Renal cortex interstitium (tissue), 11 donors: ENCODE results near the gene MECP2. TPM values are rescaled to one million over a fixed set of nuclear protein-coding genes. Genes with fewer than 3 reads are reported as not detected.
A peak's percentile ranks its signal among the peaks of the same experiment; 100 is the strongest.

ENCODE experiments used
- DNase-seq, 11 donors: peaks; one replicate each; pipeline ENCODE4 v3.0.0-alpha.2; 2013; ENCODE audit warnings: low read depth in 9 of 11, low spot score in 4 of 11; ENCODE audit errors: extremely low read depth in 1 of 11
- polyA plus RNA-seq, 3 donors: library from polyadenylated mRNA; unstranded; fragments of 120-200 nt; gene quantifications; one replicate each; pipeline ENCODE4 v1.2.1, GENCODE V29; 2013; ENCODE audit not compliant: insufficient read length in 3 of 3

The MECP2 gene
- polyA plus RNA-seq, 3 donors: 27.1 to 34.2 (median 32.7) TPM

DNA sequence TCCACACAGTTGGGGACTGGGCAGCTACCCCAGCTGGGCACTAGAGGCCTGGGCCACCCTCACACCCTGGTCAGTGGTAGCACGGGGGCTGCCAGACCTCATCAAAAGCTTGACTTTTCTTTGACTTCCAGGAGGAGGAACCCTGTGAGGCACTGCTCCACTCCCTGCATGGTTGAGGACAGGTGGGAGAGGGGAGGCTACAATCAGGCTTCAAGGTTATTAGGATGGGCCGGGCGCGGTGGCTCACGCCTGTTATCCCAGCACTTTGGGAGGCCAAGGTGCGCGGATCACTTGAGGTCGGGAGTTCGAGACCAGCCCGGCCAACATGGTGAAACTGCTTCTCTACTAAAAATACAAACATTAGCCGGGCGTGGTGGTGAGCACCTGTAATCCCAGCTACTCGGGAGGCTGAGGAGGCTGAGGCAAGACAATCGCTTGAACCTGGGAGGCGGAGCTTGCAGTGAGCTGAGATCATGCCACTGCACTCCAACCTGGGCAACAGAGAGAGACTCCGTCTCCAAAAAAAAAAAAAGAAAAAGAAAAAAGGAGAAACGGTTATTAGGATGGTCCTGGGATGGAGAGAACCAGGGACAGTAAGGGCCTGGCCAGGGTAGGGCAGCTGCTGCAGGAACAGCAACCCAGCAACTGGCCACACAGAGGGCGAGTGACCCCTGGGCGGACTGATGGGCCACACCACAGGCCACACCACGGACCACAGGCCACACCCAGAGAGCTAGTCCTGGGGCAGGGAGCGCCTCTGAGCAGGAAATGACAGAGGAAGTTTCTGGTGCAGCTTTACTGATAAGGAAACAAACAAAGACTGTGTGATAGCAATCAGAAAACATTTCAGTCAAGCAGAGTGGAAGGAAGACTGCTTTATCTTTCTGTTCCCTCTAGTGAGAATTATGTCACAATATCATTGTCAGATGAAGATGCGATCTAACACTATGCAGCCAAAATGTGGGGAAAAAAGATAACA, 26.0 kb upstream of the MECP2 start:
- no peak for DNase-seq

DNA sequence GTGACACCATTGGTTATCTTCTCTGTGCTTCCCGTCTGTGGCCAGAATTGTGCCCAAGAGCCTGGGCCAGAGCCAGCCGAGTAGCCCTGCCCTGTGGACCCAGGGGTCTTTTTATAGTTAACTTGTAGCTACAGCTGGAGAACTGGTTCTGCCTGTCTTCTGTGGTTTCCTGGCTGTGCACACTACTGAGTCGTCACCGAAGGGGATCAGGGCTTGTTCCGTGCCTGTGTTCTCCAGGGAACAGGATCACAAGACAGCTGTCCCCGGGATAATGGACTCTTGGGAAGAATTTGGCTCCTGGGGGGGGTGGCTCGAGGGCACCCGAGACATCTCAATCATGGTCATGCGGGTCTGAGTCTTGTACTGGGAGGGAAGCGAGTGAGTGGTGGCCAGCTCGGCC, 24.4 kb upstream of the MECP2 start:
- DNase-seq: no peak

DNA sequence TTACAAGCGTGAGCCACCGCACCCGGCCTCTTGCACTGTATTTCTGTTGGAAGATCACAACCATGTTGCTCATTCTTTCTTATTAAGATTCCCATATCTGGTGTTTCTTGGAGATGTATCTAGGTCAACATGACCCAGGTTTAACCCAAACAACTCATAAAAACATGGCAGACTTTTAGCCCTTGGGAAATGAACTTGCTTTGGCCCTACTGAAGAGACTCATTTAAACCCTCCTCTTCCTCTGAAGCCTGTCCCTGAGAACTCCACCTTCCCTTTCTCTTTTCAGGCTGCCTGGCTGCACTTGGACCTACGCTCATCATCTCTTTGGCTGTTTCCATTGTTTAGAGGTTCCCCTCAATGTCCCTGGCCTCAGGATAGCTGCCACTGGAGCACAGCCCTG, 23.7 kb upstream of the MECP2 start:
- no peak for DNase-seq

DNA sequence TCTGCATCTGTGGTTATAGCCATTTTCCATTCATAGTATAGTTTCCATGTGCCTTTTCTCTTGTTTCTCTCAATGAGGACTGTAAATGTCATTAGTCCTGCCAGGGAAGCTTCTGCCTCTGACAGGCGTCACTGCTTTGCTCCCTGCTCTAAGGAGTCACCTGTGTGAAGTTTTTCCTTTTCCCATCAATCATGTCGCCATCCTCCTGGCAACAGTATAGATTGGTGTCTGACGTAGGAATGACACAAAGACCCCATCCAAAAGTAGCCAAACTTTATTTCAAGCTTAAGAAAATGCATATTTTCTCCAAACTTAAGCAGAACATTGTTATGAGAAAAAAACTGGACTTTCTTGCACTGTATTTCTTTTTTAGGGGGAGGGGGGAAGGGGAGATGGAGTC, 23.1 kb upstream of the MECP2 start:
- DNase-seq: no peak

DNA sequence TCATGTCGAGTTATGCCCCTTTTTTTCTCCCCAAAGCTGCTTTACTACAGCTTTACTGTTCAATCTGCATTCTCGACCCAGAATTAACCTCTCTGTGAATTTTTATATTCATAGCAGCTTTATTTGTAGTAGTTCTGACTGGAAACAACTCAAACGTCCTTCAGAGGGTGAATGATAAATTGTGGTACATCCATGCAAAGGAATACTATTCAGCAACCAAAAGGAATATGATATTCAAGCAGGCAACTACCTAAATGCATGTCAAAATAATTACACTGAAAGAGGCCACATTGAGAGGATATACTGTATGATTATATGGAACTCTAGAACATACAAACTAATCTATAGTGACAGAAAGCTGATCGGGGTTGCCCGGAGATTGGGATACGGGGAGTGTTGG, 20.0 kb upstream of the MECP2 start:
- DNase-seq: no peak

DNA sequence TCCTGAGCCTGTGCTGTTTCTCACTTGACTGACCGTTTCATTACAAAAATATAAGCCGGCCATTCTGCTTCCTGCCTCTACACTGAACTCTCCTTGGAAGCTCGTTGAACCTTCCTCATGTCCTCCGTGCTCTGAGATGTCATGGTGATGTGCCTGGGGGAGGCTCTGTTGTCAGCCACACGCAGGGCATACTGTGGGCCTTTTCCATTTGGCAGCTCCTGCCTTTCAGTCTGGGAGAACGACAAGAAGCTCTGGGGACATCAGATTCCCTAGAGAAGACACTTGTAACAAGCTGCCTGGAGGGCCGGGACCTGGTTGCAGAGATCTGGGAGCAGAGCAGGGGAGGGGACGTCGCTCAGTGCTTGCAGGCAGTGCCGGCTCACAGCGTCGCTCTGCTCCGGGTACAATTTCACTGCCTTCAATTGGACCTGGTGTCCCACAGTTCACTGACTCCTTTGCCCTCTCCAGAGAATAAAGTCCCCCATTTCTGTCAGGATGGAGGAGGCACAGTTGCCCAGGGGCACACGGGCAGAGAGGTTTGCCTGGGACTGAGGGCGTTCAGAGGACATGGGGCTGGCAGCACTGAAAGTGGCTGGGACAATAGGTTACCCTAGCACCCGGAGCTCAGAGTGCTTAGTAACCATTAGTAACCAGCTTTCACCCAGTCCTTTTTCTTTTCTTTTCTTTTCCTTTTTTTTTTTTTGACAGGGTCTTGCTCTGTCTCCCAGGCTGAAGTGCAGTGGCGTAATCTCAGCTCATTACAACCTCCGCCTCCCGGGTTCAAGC, 19.1 kb upstream of the MECP2 start:
- DNase-seq: no peak

DNA sequence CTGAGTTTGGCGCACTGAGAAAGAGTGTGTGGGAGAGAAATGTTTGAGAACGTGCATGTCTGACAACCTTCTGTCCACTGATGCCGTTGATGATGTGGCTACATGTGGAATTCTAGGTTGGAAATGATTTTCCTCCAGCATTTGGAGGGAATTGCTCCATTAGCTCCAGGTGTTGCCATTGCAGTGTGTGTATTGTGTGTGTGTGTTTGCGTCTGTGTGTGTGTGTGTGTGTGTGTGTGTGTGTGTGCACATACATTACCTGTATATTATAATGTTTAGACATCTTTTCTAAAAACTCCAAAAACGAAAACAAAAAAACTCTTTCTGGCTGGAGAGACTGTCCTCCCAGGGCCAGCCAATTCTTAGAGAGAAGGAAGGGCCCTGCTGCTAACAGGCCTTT, 18.2 kb upstream of the MECP2 start:
- no peak for DNase-seq

DNA sequence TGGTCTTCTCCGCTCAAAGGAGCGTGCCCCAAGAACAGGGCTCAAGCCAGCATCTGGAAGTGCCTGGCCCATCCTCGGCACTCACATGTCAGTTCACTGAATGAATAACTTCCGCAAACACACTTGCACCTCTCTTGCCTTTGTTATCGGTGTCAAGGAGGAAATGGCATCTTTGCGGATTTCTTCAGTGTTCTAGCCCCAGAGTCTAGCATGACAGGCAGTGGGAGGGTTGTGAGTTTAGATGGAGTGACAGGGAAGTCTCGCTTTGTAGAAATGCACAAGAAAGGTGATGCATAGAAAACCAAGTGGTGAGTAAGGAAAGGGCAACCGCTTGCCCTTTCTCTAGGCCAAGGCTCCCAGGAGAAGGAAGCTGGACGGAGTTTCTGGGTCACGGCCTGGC, 17.6 kb upstream of the MECP2 start:
- no peak for DNase-seq

DNA sequence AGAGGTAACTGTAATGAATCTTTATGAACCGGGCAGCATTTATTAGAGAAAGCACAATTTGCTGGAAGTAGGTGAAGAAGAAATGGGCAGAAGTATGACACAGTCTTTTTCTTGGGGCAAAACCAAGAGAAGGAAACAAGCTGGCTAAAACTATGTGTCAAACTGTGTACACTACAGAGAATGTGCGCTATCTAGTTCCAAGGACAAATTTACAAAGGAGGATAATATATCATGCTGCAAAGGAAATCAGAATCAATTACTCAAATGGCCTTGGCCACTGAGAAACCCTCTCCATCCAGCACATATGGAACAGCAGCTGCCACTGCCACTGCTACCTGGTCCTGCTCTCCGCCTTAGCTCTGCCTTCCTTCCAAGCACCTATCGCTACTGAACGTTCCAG, 17.1 kb upstream of the MECP2 start:
- no peak for DNase-seq

DNA sequence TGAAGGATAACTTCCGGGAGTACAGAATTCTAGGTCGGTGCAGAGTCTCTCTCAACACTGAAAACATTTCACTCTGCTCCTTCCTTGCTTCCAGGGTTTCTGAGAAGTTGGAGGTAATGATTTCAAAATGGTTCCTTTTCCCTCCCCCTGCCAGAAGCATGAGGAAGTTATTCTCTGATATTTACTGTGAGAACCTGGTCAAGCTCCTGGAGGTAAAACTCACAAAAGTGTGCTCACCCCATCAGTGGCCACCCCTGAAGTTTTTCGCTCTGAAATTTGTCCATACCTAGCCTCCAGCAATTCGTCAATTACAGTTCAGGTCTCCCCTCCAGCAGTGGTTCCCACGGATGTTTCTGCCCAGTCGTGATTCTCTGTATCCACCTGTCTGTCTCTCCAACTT, 16.2 kb upstream of the MECP2 start:
- no peak for DNase-seq

DNA sequence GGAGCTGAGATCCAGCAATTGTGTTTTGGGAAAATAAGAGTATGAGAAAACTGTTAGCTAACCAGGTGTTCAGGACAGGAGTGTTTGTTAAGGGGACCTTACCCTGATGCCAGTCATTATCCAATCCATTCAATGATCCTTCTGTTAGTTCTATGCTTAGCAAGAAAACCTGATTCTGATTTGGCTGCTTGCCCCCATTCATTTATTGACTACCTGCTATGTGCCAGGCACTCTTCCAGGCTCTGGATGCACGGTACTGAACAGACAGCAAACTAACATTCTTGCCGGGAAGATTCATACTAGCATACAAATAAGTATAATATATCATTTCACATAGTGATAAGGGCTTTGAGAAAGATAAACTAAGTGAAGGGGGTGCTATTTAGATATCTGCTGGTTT, 1.0 kb upstream of the MECP2 start:
- DNase-seq: no peak

DNA sequence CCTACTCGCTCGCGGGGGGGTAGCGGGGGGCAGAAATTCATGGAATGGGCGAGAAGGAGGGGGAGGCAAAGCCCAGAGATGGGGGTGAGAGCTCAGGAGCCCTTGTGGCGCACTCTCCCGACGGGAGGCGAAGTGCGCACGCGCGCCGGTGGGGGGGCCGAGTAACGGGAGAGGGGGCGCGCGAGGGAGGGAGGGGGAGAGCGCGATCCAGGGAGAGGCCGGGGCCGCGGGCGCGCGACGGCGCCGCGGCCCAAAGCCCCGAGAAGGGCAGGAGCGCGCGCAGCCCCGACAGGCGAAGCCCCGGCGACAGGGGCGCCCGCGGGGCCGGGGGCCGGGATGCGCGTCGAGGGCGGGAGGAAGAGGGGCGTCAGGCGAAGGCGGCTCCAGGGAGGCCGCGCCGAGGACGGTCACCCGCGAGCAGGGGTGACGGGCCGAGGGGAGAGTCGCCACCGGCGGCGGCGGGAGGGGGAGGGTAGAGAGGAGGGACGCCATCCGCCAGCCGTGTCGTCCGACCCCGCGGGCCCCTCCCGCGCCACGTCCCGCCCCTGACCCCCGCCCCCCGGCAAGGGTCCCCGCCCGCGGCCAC, 421 bp downstream of the MECP2 start:
- DNase-seq: peak in 8 of 11 donors; percentile 24 to 74 (median 64)

DNA sequence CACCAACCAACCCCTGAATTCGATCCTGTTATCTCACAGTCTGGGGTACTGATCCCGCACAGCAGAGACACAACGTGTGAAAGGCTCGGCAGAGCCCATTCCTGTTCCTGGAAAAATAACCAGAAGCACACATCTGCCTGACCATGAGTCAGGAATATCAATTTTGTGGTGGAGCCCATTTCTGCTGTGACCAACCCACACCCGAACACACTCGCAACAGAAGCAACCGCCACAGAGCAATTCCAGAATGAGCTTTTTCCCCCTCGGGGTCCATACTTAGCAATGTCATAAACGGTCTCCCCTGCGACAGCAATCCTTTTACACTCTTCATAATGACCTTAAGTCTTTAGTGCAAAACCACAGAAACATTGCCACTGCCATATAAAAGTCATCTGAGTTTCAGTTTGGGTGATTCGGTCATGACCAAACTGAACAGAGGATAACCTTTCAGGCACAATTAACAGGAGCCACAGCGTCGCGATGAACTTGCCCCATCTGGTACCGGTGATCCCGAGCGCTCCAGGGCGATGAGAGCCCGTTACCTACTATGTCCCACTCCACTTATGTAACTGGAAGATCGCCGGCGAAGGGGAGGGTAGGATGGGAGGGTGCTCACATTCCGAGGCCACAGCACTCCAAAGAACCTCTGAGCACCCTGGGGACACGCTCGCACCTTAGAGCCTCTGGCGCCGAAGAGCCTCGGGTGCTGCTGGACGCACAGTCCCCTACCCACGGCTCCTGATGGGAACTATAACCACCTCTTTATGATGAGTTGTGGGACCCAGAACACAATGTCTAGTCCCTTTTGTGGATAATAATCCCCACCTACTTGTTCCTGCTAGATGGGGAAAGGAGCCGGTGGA, 1.1 kb downstream of the MECP2 start:
- DNase-seq: no peak

DNA sequence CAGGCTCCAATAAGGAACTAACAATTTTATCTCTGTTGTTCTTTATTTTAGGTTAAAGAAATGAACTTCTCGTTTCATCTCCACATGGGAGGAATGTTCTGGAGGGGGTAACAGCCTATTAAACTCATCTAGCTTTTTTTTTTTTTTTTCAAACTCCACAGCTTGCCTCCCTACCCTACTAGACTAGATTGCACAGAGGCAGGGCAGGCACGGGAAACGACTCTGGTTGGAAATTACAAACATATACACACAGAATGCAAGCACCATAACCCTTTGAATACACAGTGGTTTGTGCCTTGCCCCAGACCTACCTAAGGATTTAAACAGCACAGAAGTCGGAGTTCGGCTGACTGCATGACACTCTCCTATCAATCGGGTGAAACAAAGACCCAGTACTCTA, 2.7 kb downstream of the MECP2 start:
- DNase-seq: no peak

DNA sequence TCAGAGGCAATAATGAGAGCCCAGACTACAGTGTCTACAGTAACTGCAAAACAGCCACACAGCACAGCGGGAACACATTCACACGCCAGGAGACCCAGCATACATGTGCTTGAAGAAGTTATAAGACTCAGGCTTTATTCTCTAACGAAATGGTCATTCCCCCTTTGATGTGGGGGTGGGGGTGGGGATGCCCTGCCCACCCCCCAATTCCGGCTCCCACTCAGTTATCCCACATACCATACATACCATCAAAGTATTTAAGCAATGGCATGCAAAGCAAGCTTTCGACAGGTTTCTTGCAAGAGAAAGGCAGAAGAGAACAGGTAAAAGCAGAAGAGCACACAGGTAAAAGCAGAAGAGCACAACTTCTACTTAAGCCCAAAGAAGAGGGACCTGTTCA, 3.6 kb downstream of the MECP2 start:
- no peak for DNase-seq

DNA sequence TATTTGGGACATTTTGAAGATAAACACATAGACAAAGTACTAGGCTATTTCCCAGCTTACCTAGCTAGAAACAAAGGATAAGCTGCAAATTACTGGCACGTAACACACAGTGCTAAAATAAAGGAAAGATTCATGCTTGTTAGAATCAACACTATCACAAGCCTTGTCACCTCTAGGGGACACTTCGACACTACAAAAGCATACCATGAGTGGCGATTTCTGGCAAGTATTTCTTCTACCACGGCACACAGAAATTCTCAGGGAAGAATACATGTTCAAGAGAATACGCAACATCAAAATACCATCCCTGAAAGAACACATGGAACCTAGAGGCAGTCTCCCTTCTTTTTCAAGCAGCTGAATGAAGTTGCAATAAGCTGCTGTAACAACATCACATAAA, 5.1 kb downstream of the MECP2 start:
- DNase-seq: no peak

DNA sequence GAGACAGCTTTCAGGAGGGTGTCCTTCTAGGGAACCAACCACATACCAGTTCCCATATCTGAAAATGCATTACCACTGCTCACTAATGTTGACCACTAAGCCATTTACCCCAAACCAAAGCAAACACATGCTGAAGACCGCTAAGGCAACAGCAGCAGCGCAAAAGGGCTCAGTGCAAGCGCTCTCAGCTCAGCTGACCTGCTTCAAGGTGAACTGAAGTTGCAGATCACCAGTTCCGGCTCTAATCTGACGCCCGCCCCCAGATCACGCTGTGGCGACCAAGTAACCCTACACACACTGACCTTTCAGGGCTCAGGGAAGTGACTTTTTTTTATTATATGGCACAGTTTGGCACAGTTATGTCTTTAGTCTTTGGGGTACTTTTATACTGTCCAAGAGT, 5.8 kb downstream of the MECP2 start:
- no peak for DNase-seq

DNA sequence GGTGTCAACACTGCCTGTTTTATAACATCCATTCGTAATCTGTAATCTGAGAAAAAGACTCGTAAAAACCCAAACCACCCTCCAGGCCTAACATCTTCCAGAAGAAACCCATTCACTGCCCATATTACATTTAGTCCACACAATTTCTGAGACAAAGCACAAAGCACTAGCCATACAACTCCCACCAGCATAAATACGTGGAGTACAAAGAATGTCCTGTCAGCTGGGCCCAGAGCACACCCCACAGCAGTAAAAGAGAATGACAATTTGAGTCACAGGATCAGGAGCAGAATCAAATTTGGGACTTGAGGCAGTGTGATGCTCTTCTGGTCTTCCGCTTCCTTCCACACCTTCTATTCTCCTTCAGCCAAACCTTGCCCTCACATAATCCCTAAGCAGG, 6.8 kb downstream of the MECP2 start:
- DNase-seq: no peak
